ENCODE results near the gene CD320. TPM values are rescaled to one million over a fixed set of nuclear protein-coding genes. Genes with fewer than 3 reads are reported as not detected.

CD320 gene
- total RNA-seq, 2 donors from 2014 or later, result 21.7 to 58.1 TPM

DNA sequence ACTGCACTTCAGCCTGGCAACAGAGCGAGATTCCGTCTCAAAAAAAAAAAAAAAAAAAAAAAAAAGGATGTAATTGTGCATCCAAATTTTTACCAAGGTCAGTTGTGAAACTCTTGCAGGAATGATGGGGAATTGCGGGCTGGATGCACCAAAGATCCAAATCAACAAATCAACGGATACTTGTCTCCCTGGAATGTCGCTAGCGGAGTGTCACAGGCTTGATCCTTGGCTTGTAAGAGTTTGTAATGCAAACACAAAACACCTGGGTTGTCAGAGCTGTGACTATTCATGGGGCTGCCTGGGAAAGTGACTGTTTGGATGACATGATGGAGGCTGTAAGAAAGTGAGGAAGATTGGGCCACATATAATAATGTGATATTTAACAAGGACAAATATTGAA, 30.7 kb upstream of the CD320 start:
- Histone ChIP-seq H3K4me1 (ENCODE audit: control insufficient read depth in 1 of 2, low read depth in 2 of 2) (peaks cover 7 to 26% of the 10 kb centered on the region in 2 donors), H3K9me3 (no peaks in the 10 kb centered on the region), H3K36me3 (no peaks in the 10 kb centered on the region), H3K27me3 (replicated peaks; ENCODE audit: insufficient read depth) (peaks cover 16% of the 10 kb centered on the region), H3K27ac (no peak overlapping the region), H3K4me3 (no peak overlapping the region)
- ATAC-seq (ENCODE audit: insufficient number of reproducible peaks, low FRiP score, low read depth) (no peak), DNase-seq (ENCODE audit: low spot score) (no peak)
- TF ChIP-seq, protein P1, sequence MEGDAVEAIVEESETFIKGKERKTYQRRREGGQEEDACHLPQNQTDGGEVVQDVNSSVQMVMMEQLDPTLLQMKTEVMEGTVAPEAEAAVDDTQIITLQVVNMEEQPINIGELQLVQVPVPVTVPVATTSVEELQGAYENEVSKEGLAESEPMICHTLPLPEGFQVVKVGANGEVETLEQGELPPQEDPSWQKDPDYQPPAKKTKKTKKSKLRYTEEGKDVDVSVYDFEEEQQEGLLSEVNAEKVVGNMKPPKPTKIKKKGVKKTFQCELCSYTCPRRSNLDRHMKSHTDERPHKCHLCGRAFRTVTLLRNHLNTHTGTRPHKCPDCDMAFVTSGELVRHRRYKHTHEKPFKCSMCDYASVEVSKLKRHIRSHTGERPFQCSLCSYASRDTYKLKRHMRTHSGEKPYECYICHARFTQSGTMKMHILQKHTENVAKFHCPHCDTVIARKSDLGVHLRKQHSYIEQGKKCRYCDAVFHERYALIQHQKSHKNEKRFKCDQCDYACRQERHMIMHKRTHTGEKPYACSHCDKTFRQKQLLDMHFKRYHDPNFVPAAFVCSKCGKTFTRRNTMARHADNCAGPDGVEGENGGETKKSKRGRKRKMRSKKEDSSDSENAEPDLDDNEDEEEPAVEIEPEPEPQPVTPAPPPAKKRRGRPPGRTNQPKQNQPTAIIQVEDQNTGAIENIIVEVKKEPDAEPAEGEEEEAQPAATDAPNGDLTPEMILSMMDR (IDR thresholded peaks at IDR 0.05), result no peak

DNA sequence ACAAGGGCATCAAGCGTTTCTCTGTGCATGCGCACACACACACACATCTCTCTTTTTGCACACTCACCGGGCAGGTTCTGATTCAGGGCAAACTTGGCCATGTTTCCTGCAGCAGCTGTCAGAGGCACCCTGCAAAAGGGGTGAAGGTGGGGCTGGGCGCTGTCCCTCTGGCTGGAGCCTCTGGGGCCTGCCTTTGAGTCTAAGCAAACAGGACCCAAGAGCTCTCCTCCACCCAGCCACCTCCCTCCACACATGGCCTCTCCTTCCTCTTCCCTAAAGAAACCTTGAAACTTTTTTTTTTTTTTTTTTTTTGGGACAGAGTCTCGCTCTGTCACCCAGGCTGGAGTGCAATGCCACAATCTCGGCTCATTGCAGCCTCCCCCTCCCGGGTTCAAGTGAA, 29.6 kb upstream of the CD320 start:
- DNase-seq (ENCODE audit: low spot score) (no peak), ATAC-seq (ENCODE audit: insufficient number of reproducible peaks, low FRiP score, low read depth) (no peak)
- Histone ChIP-seq H3K9me3 (no peaks in the 10 kb centered on the region), H3K4me1 (ENCODE audit: control insufficient read depth in 1 of 2, low read depth in 2 of 2) (peaks cover 4 to 22% of the 10 kb centered on the region in 2 donors), H3K36me3 (no peaks in the 10 kb centered on the region), H3K4me3 (no peak overlapping the region), H3K27ac (no peak overlapping the region), H3K27me3 (replicated peaks; ENCODE audit: insufficient read depth) (peaks cover 16% of the 10 kb centered on the region)
- TF ChIP-seq, protein P1 (IDR thresholded peaks at IDR 0.05), result no peak

DNA sequence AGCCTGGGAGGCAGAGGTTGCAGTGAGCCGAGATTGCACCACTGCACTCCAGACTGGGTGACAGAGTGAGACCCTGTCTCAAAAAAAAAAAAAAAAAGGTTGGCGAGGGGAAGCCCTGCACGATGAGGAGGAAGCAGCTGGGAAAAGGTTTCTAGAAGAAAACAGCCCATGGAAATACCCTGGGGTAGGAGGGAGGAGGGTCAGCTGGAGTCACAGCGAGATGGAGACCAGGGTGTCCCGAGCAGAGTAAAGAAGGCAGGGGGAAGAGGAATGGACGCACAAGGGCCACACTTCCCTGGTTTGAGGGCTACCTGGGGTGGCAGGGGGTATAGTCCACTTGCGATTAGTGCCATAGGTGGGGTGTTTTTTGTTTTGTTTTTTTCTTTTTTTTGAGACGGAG, 28.5 kb upstream of the CD320 start:
- Histone ChIP-seq H3K27me3 (replicated peaks; ENCODE audit: insufficient read depth) (peaks cover 16% of the 10 kb centered on the region), H3K4me1 (ENCODE audit: control insufficient read depth in 1 of 2, low read depth in 2 of 2) (peaks cover 4 to 22% of the 10 kb centered on the region in 2 donors), H3K36me3 (no peaks in the 10 kb centered on the region), H3K4me3 (no peak overlapping the region), H3K9me3 (no peaks in the 10 kb centered on the region), H3K27ac (no peak overlapping the region)
- no peak for DNase-seq (ENCODE audit: low spot score)
- TF ChIP-seq, protein P1 (IDR thresholded peaks at IDR 0.05), result no peak
- ATAC-seq (ENCODE audit: insufficient number of reproducible peaks, low FRiP score, low read depth), result no peak

DNA sequence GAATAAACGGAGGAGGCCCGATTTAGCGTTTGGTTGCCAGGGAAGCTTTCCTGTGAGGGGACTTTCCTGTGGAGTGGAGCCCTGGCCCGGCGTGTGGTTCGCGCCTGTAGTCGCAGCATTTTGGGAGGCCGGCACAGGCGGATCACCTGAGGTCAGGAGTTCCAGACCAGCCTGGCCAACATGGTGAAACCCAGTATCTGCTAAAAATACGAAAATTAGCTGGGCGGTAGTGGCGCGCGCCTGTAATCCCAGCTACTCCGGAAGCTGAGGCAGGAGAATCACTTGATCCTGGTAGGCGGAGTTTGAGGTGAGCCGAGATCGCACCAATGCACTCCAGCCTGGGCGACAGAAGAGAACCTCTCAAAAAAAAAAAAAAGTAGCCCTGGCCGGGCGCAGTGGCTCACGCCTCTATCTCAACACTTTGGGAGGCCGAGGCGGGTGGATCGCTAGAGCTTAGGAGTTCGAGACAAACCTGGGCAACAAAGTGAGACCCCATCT, 28.0 kb upstream of the CD320 start:
- TF ChIP-seq, protein P1 (IDR thresholded peaks at IDR 0.05), result no peak
- ATAC-seq (ENCODE audit: insufficient number of reproducible peaks, low FRiP score, low read depth), result no peak
- no peaks in the 10 kb centered on the region for H3K9me3 ChIP-seq
- H3K27me3 ChIP-seq (replicated peaks; ENCODE audit: insufficient read depth), result peaks cover 16% of the 10 kb centered on the region
- no peak overlapping the region for H3K4me3 ChIP-seq
- peaks cover 4 to 22% of the 10 kb centered on the region in 2 donors for H3K4me1 ChIP-seq (ENCODE audit: control insufficient read depth in 1 of 2, low read depth in 2 of 2)
- H3K27ac ChIP-seq, result no peak overlapping the region
- H3K36me3 ChIP-seq, result no peaks in the 10 kb centered on the region
- DNase-seq (ENCODE audit: low spot score), result no peak

DNA sequence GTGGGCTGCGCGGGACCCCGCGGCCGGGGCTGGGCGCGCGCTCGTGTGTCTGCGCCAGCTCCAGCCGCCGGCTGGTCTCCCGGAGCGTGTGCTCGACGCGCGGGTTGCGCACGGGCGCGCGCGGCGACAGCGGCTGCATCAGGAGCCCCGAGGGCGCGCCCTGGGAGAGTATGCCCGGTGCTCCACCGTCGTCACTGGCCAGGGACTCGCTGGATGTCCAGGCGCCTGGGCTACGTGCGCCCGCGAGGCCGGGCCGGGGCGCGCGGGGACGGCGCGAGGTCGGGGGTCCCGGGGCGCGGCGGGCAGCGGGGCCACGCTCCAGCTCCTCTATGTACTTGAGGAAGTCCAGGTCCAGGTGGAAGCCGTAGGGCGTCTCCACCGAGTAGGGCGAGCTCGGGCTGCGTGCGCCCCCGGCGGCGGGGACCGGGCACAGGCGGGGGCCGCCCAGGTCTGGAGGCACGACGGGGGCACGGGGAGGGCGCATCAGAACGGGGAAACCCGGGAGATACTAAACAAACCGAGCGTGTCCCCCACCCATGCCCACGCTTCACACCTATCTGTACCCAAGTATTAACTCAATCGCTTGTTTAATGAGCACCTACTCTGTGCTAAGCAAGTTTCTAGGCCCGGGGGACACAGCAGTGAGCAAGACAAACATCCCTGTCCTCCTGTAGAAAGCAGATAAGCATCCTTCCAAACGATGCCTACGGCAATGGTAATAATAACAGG, 27.3 kb upstream of the CD320 start:
- no peak for DNase-seq (ENCODE audit: low spot score)
- ATAC-seq (ENCODE audit: insufficient number of reproducible peaks, low FRiP score, low read depth), result no peak
- H3K36me3 ChIP-seq, result no peaks in the 10 kb centered on the region
- H3K4me3 ChIP-seq, result peak overlapping the region; percentile 17
- H3K4me1 ChIP-seq (ENCODE audit: control insufficient read depth in 1 of 2, low read depth in 2 of 2), result peaks cover 4 to 22% of the 10 kb centered on the region in 2 donors
- no peak overlapping the region for H3K27ac ChIP-seq
- no peaks in the 10 kb centered on the region for H3K9me3 ChIP-seq
- H3K27me3 ChIP-seq (replicated peaks; ENCODE audit: insufficient read depth), result peaks cover 10% of the 10 kb centered on the region
- TF ChIP-seq, protein P1 (IDR thresholded peaks at IDR 0.05), result no peak

Data from thoracic aorta (tissue), 2 donors.